SK-N-MC (cell line): ENCODE results near the gene ARHGAP18.

ENCODE experiments used
- EZH2 ChIP-seq: fragments of 200-600 bp; sonication (generic); IDR thresholded peaks from one replicate; pipeline ENCODE4 v1.6.1; 2017; ENCODE audit warnings: antibody characterized with exemption
- POLR2AphosphoS5 ChIP-seq: IDR thresholded peaks from 2 replicates; pipeline ENCODE4 v1.6.1; 2012; ENCODE audit warnings: mild to moderate bottlenecking, low read depth, low read length, borderline replicate concordance

- TF ChIP-seq POLR2AphosphoS5 = no peak
- no peak for TF ChIP-seq EZH2
Observed at GRCh38 chr6:129677620-129678325, 32.2 kb downstream of the ARHGAP18 start.
